B cell (primary cell): ENCODE measurements around the gene ALKBH7. TPM values are rescaled to one million over a fixed set of nuclear protein-coding genes. Genes with fewer than 3 reads are reported as not detected.
"Not testable (repeated sequence)": the region's sequence is repeated elsewhere in the genome, so short reads cannot be mapped to it uniquely, and the experiment has no call there.

ENCODE experiments used
- ATAC-seq: fragments of 200-7000 bp; cut with Tn5 transposase; one replicate; pipeline ENCODE4 v1.10.0; 2021; ENCODE audit warnings: low read depth, mild to moderate bottlenecking, moderate number of reproducible peaks, moderate library complexity
- CTCF ChIA-PET: fragments of 350-600 bp; sonication (Branson Sonifier 250); formaldehyde crosslinking; loops from one replicate; lab custom pipeline; 2021; ENCODE audit warnings: antibody characterized with exemption, inconsistent platforms; lab: Charles Lee
- POLR2A ChIA-PET: fragments of 350-600 bp; sonication (Branson Sonifier 250); formaldehyde crosslinking; loops from one replicate; lab custom pipeline; 2021; ENCODE audit warnings: antibody characterized with exemption; lab: Charles Lee
- DNase-seq: peaks from one replicate; pipeline ENCODE4 v3.0.0; 2013
- H2AFZ ChIP-seq: 2 replicates; pipeline ENCODE4 v1.6.1; 2012; ENCODE audit warnings: mild to moderate bottlenecking, low read depth, low read length; ENCODE audit not compliant: insufficient read depth, poor library complexity, severe bottlenecking
- H3K27ac ChIP-seq, 2 donors: 1 replicate in 1 of 2; 2 replicates in 1 of 2; pipeline ENCODE4 v1.5.1; 2012 to 2013; ENCODE audit warnings: low read length in 2 of 2, mild to moderate bottlenecking in 2 of 2, moderate library complexity in 1 of 2
- H3K27me3 ChIP-seq, 4 experiments: fragments of 200-600 bp in 1 of 4; sonication (generic) in 1 of 4; replicated peaks in 1 of 4; 1 replicate in 2 of 4; 2 replicates in 2 of 4; pipeline versions ENCODE4 v1.6.1 to v1.7.0; 2013 to 2016; ENCODE audit warnings: low read length in 3 of 4, mild to moderate bottlenecking in 2 of 4, mixed read lengths in 1 of 4, moderate library complexity in 1 of 4; ENCODE audit not compliant: insufficient read depth in 4 of 4, control insufficient read depth in 3 of 4; ENCODE audit errors: control extremely low read depth in 1 of 4
- H3K36me3 ChIP-seq, 2 experiments: replicated peaks in 1 of 2; 1 replicate in 1 of 2; 2 replicates in 1 of 2; pipeline versions ENCODE4 v1.6.1 to v1.7.1; 2013; ENCODE audit warnings: low read length in 1 of 2; ENCODE audit not compliant: insufficient read depth in 2 of 2, control insufficient read depth in 1 of 2; ENCODE audit errors: control extremely low read depth in 1 of 2, extremely low read depth in 1 of 2
- H3K4me1 ChIP-seq, 2 donors: fragments of 200-600 bp in 1 of 2; sonication (generic) in 1 of 2; 1 replicate in 1 of 2; 2 replicates in 1 of 2; pipeline versions ENCODE4 v1.5.1 to v1.6.1; 2013 to 2017; ENCODE audit warnings: low read length in 2 of 2; ENCODE audit not compliant: control insufficient read depth in 2 of 2, insufficient read depth in 2 of 2
- H3K4me2 ChIP-seq: replicated peaks from 2 replicates; pipeline ENCODE3; 2012; ENCODE audit warnings: mild to moderate bottlenecking, low read depth, low read length; ENCODE audit not compliant: poor library complexity, severe bottlenecking
- H3K4me3 ChIP-seq, 5 experiments: fragments of 200-600 bp in 1 of 5; sonication (generic) in 1 of 5; 1 replicate in 3 of 5; 2 replicates in 2 of 5; pipeline versions ENCODE4 v1.5.1 to v1.7.0; 2011 to 2016; ENCODE audit warnings: low read length in 4 of 5, mild to moderate bottlenecking in 4 of 5, low read depth in 2 of 5, control low read depth in 1 of 5, moderate library complexity in 1 of 5; ENCODE audit not compliant: insufficient read depth in 1 of 5; ENCODE audit errors: control extremely low read depth in 1 of 5, extremely low read depth in 1 of 5
- H3K79me2 ChIP-seq: fragments of 200-600 bp; sonication (generic); one replicate; pipeline ENCODE4 v1.6.0; 2016; ENCODE audit warnings: low read length; ENCODE audit not compliant: control insufficient read depth, insufficient read depth
- H3K9ac ChIP-seq: fragments of 200-600 bp; sonication (generic); 2 replicates; pipeline ENCODE4 v1.6.1; 2017; ENCODE audit warnings: mild to moderate bottlenecking, low read length, moderate library complexity
- H3K9me3 ChIP-seq, 3 donors: one replicate each; pipeline versions ENCODE4 v1.6.1 to v1.7.1; 2013; ENCODE audit warnings: low read length in 2 of 3; ENCODE audit not compliant: control insufficient read depth in 2 of 3, insufficient read depth in 1 of 3; ENCODE audit errors: control extremely low read depth in 1 of 3
- H4K20me1 ChIP-seq: 2 replicates; pipeline ENCODE4 v1.6.0; 2012; ENCODE audit warnings: mild to moderate bottlenecking, low read length; ENCODE audit not compliant: insufficient read depth, control insufficient read depth, poor library complexity, severe bottlenecking
- H3K27ac Mint-ChIP-seq: one replicate; pipeline ENCODE4 v1.8.0; 2021; ENCODE audit warnings: mixed read lengths
- H3K27me3 Mint-ChIP-seq: one replicate; pipeline ENCODE4 v1.8.0; 2021; ENCODE audit warnings: mixed read lengths
- H3K4me1 Mint-ChIP-seq: one replicate; pipeline ENCODE4 v1.8.0; 2021; ENCODE audit warnings: mixed read lengths
- H3K4me3 Mint-ChIP-seq: one replicate; pipeline ENCODE4 v1.8.0; 2021; ENCODE audit warnings: mixed read lengths
- H3K9me3 Mint-ChIP-seq: one replicate; pipeline ENCODE4 v1.8.0; 2022; ENCODE audit warnings: mixed read lengths; ENCODE audit not compliant: insufficient read depth
- EZH2 ChIP-seq: IDR thresholded peaks from 2 replicates; pipeline ENCODE4 v1.6.1; 2012; ENCODE audit warnings: borderline replicate concordance, low read depth, mild to moderate bottlenecking, moderate library complexity, low read length; ENCODE audit not compliant: insufficient read depth, poor library complexity, severe bottlenecking
- WGBS: methylation state at CpG from one replicate; pipeline ENCODE4 v1.1.5; 2013; ENCODE audit warnings: missing lambda C conversion rate; ENCODE audit not compliant: insufficient coverage; 5-methylcytosine and 5-hydroxymethylcytosine counted together
- intact Hi-C: fragments of 100-400 bp; cut with micrococcal nuclease; formaldehyde crosslinking; loops from one replicate; pipeline ENCODE4 v1.10.0; 2022
- polyA plus RNA-seq: library from polyadenylated mRNA; depleted of rRNA; stranded (reverse); fragments of >200 nt; gene quantifications from 2 replicates; pipeline ENCODE4 v1.2.3, GENCODE V29; 2012
- total RNA-seq, 2 donors: library from RNA; stranded (reverse); fragments of 120-200 nt in 1 of 2; gene quantifications; 1 replicate in 1 of 2; 2 replicates in 1 of 2; pipeline versions ENCODE4 v1.2.3 to v1.2.4, GENCODE V29; 2013 to 2022
- TF ChIP-seq, protein P1 (sequence below): fragments of 200-600 bp; IDR thresholded peaks from one replicate; pipeline ENCODE4 v1.8.0; 2022; ENCODE audit warnings: antibody characterized with exemption, mild to moderate bottlenecking

ALKBH7 gene
- total and polyA plus RNA-seq, 2 donors (not counting 1 experiment from before 2014, with no cell fraction given): 36.4 to 67.0 TPM

DNA sequence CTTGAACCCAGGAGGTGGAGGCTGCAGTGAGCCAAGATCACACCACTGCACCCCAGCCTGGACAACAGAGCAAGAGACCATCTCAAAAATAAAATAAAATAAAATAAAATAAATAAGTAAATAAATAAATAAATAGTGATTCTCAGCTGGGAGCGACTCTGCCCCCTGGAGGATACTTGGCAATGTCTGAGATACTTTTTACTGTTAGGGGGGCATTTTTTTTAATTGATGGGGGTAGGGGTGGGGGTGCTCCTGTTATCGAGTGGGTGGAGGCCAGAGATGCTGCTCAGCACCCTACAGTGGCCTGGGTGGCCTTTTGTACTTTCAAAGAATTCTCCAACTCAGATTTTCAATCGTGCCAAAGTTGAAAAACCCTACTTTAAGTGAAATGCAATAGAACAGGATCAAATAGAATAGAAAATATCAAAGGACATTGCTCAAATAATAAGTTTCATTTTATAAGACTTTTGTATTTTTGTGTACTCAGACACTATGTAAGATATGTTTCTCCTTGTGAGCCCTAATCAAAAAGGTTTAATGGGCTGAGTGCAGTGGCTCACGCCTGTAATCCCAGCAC lies 18.4 kb upstream of the ALKBH7 start:
- Histone ChIP-seq H3K36me3 (no peaks in the 10 kb centered on the region), H3K4me2 (no peak overlapping the region), H3K4me1 (no peaks in the 10 kb centered on the region), H3K27ac (no peak overlapping the region), H3K79me2 (no peaks in the 10 kb centered on the region), H3K9ac (no peak overlapping the region), H3K4me3 (no peak overlapping the region), H3K27me3 (no peaks in the 10 kb centered on the region), H4K20me1 (no peaks in the 10 kb centered on the region), H3K9me3 (no peaks in the 10 kb centered on the region), H2AFZ (no peak overlapping the region)
- Mint-ChIP-seq H3K27ac (no peak overlapping the region), H3K9me3 (no peaks in the 10 kb centered on the region), H3K4me3 (no peak overlapping the region), H3K4me1 (no peaks in the 10 kb centered on the region), H3K27me3 (no peaks in the 10 kb centered on the region)
- DNase-seq (no peak), ATAC-seq (no peak)
- intact Hi-C loops: no loop called here
- 88% methylated on average over 1 of the region's 4 CpGs for WGBS
- TF ChIP-seq, protein P1, sequence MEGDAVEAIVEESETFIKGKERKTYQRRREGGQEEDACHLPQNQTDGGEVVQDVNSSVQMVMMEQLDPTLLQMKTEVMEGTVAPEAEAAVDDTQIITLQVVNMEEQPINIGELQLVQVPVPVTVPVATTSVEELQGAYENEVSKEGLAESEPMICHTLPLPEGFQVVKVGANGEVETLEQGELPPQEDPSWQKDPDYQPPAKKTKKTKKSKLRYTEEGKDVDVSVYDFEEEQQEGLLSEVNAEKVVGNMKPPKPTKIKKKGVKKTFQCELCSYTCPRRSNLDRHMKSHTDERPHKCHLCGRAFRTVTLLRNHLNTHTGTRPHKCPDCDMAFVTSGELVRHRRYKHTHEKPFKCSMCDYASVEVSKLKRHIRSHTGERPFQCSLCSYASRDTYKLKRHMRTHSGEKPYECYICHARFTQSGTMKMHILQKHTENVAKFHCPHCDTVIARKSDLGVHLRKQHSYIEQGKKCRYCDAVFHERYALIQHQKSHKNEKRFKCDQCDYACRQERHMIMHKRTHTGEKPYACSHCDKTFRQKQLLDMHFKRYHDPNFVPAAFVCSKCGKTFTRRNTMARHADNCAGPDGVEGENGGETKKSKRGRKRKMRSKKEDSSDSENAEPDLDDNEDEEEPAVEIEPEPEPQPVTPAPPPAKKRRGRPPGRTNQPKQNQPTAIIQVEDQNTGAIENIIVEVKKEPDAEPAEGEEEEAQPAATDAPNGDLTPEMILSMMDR: peak; percentile 24
- no peak for TF ChIP-seq EZH2
- POLR2A ChIA-PET: no interaction called here
- CTCF ChIA-PET: interaction anchor here (2.1 kb wide), 1 partner anchor 136 kb away, joined by 6 read pairs; no protein-coding TSS in a partner anchor

DNA sequence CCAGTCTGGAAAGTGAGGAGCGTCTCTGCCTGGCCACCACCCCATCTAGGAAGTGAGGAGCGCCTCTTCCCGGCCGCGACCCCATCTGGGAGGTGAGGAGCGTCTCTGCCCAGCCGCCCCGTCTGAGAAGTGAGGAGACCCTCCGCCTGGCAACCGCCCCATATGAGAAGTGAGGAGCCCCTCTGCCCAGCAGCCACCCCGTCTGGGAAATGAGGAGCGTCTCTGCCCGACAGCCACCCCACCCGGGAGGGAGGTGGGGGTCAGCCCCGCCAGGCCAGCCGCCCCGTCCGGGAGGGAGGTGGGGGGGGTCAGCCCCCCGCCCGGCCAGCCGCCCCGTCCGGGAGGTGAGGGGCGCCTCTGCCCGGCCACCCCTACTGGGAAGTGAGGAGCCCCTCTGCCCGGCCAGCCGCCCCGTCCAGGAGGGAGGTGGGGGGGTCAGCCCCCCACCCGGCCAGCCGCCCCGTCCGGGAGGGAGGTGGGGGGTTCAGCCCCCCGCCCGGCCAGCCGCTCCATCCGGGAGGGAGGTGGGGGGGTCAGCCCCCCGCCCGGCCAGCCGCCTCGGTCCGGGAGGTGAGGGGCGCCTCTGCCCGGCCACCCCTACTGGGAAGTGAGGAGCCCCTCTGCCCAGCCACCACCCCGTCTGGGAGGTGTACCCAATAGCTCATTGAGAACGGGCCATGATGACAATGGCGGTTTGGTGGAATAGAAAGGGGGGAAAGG lies 17.1 kb upstream of the ALKBH7 start:
- H3K4me3 Mint-ChIP-seq, CTCF ChIA-PET, intact Hi-C loops: not testable (repeated sequence)

More for the DNA sequence above, 17.1 kb upstream of the ALKBH7 start:
- H3K27me3 Mint-ChIP-seq, H3K4me1 ChIP-seq, H3K9me3 Mint-ChIP-seq, H3K27me3 ChIP-seq, H3K9me3 ChIP-seq, ATAC-seq, H3K9ac ChIP-seq, H3K4me1 Mint-ChIP-seq, H3K27ac Mint-ChIP-seq, H3K36me3 ChIP-seq, H2AFZ ChIP-seq, DNase-seq, POLR2A ChIA-PET, H3K4me3 ChIP-seq, H3K4me2 ChIP-seq, H3K79me2 ChIP-seq, H4K20me1 ChIP-seq, H3K27ac ChIP-seq: not testable (repeated sequence)
- WGBS: 98% methylated on average over 19 of the region's 46 CpGs
